ENCODE results near the gene PSMC5. TPM values are rescaled to one million over a fixed set of nuclear protein-coding genes. Genes with fewer than 3 reads are reported as not detected.

The PSMC5 gene
- total RNA-seq, 1 experiment from 2014 or later = 152 TPM

DNA sequence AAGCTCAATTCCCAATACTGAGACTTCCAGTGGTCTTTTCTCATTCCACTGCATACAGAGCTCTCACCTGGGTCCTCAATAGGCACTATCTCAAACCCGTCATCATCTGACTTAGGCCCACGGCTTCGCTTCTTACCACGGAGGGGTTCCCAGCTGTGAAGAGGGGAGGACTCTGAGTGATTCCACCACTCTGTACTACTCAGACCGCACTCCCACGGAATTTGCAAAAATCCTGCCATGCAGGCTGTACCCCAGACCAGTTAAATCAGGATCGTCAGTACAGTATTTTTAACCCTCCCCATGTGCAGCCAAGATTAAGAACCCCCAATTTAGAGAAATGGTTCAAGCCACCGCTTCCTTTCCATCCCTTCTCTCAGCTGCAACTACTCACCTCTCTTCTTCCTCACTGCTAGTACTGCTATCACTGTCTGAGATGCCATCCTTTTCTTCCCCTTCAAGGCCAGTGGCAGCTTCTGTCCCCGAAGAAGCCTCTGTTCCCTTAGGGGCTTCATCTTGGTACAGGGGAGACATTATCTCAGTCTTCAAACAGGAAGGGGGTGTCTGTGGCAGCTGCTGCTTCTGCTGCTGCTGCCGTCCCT, 6.2 kb upstream of the PSMC5 start (continued):
- TF ChIP-seq ZNF425 (CRISPR knock-in tag; conservative IDR thresholded peaks at IDR 0.05) (no peak), NR3C1 (CRISPR knock-in tag; conservative IDR thresholded peaks at IDR 0.05; ENCODE audit: low read depth) (no peak), NFYB (CRISPR knock-in tag; conservative IDR thresholded peaks at IDR 0.05; ENCODE audit: low read depth) (no peak), ZNF138 (CRISPR knock-in tag; conservative IDR thresholded peaks at IDR 0.05) (no peak), SMAD4 (CRISPR knock-in tag; IDR thresholded peaks at IDR 0.05) (no peak), NFATC4 (CRISPR knock-in tag; IDR thresholded peaks at IDR 0.05) (no peak), ZNF317 (CRISPR knock-in tag; IDR thresholded peaks at IDR 0.05; ENCODE audit: borderline replicate concordance, low read depth) (no peak), EMX1 (CRISPR knock-in tag; IDR thresholded peaks at IDR 0.05) (no peak)
- TF ChIP-seq, protein P1, sequence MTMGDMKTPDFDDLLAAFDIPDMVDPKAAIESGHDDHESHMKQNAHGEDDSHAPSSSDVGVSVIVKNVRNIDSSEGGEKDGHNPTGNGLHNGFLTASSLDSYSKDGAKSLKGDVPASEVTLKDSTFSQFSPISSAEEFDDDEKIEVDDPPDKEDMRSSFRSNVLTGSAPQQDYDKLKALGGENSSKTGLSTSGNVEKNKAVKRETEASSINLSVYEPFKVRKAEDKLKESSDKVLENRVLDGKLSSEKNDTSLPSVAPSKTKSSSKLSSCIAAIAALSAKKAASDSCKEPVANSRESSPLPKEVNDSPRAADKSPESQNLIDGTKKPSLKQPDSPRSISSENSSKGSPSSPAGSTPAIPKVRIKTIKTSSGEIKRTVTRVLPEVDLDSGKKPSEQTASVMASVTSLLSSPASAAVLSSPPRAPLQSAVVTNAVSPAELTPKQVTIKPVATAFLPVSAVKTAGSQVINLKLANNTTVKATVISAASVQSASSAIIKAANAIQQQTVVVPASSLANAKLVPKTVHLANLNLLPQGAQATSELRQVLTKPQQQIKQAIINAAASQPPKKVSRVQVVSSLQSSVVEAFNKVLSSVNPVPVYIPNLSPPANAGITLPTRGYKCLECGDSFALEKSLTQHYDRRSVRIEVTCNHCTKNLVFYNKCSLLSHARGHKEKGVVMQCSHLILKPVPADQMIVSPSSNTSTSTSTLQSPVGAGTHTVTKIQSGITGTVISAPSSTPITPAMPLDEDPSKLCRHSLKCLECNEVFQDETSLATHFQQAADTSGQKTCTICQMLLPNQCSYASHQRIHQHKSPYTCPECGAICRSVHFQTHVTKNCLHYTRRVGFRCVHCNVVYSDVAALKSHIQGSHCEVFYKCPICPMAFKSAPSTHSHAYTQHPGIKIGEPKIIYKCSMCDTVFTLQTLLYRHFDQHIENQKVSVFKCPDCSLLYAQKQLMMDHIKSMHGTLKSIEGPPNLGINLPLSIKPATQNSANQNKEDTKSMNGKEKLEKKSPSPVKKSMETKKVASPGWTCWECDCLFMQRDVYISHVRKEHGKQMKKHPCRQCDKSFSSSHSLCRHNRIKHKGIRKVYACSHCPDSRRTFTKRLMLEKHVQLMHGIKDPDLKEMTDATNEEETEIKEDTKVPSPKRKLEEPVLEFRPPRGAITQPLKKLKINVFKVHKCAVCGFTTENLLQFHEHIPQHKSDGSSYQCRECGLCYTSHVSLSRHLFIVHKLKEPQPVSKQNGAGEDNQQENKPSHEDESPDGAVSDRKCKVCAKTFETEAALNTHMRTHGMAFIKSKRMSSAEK (CRISPR knock-in tag; IDR thresholded peaks at IDR 0.05; ENCODE audit: borderline replicate concordance) = no peak

DNA sequence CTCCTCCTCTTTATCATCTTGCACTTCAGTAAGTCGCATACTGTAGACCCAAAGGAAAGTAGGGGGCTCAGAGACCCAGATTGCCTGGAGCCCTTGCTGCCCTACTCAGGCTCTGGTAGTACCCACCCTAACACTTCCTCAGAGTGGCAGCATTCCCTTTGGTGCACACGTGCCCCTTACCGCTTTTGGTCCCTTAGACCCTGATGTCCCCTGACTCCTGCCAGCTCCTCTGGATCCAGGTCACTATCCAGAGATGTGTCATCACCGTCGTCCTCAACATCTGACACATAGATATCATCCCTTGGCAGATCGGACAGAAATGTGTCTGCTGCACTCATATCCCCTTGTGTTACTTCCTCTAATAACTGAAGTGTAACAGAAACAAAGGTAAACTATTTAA, 5.4 kb upstream of the PSMC5 start:
- ChIA-PET POLR2A (no interaction called here), CTCF (interaction anchor here (1.5 kb wide), 1 partner anchor 13 kb away, joined by 4 read pairs; no protein-coding TSS in a partner anchor)
- Mint-ChIP-seq H3K4me3 (no peak overlapping the region), H3K27me3 (ENCODE audit: low read depth) (no peaks in the 10 kb centered on the region; the same call in 1 of the 2 replicates), H3K36me3 (peaks cover 96% of the 10 kb centered on the region), H3K9me3 (no peaks in the 10 kb centered on the region), H3K27ac (no peak overlapping the region), H3K4me1 (peaks cover 11% of the 10 kb centered on the region)
- TF ChIP-seq, protein P2, sequence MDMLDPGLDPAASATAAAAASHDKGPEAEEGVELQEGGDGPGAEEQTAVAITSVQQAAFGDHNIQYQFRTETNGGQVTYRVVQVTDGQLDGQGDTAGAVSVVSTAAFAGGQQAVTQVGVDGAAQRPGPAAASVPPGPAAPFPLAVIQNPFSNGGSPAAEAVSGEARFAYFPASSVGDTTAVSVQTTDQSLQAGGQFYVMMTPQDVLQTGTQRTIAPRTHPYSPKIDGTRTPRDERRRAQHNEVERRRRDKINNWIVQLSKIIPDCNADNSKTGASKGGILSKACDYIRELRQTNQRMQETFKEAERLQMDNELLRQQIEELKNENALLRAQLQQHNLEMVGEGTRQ (CRISPR knock-in tag; IDR thresholded peaks at IDR 0.05) = no peak
- TF ChIP-seq ZNF121 (CRISPR knock-in tag; IDR thresholded peaks at IDR 0.05) (no peak), OVOL2 (CRISPR knock-in tag; IDR thresholded peaks at IDR 0.05; ENCODE audit: borderline replicate concordance) (no peak), SOX15 (CRISPR knock-in tag; IDR thresholded peaks at IDR 0.05) (no peak), RORB (CRISPR knock-in tag; IDR thresholded peaks at IDR 0.05) (no peak), KAT7 (CRISPR knock-in tag; IDR thresholded peaks at IDR 0.05; ENCODE audit: borderline replicate concordance) (no peak)
- DNase-seq (ENCODE audit: low spot score) = no peak
- ATAC-seq = no peak

DNA sequence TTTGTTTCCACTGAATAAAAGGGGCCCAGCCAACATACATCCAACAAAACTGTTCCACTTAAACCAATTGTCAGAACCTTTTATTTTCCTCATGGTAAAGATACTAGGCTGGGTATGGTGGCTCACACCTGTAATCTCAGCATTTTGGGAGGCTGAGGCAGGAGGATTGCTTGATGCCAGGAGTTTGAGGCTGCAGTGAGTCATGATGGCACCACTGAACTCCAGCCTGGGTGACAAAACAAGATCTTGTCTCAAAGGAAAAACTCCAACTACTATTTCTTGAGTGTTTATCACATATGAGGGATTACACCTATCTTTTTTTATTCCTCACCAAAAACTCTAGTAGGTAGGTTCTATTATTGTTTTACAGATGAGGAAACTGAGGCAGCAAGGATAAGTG, 4.7 kb upstream of the PSMC5 start:
- Mint-ChIP-seq H3K36me3 (peaks cover 89% of the 10 kb centered on the region), H3K4me3 (no peak overlapping the region), H3K9me3 (no peaks in the 10 kb centered on the region), H3K27me3 (ENCODE audit: low read depth) (no peaks in the 10 kb centered on the region; the same call in 1 of the 2 replicates), H3K27ac (no peak overlapping the region), H3K4me1 (peaks cover 11% of the 10 kb centered on the region)
- CTCF ChIA-PET = interaction anchor here (1.5 kb wide), 1 partner anchor 12 kb away, joined by 4 read pairs; no protein-coding TSS in a partner anchor
- no peak for DNase-seq (ENCODE audit: low spot score)
- POLR2A ChIA-PET = no interaction called here
- no peak for ATAC-seq
- TF ChIP-seq, protein P3, sequence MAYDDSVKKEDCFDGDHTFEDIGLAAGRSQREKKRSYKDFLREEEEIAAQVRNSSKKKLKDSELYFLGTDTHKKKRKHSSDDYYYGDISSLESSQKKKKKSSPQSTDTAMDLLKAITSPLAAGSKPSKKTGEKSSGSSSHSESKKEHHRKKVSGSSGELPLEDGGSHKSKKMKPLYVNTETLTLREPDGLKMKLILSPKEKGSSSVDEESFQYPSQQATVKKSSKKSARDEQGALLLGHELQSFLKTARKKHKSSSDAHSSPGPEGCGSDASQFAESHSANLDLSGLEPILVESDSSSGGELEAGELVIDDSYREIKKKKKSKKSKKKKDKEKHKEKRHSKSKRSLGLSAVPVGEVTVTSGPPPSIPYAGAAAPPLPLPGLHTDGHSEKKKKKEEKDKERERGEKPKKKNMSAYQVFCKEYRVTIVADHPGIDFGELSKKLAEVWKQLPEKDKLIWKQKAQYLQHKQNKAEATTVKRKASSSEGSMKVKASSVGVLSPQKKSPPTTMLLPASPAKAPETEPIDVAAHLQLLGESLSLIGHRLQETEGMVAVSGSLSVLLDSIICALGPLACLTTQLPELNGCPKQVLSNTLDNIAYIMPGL (CRISPR knock-in tag; IDR thresholded peaks at IDR 0.05) = no peak
- TF ChIP-seq, protein P4, sequence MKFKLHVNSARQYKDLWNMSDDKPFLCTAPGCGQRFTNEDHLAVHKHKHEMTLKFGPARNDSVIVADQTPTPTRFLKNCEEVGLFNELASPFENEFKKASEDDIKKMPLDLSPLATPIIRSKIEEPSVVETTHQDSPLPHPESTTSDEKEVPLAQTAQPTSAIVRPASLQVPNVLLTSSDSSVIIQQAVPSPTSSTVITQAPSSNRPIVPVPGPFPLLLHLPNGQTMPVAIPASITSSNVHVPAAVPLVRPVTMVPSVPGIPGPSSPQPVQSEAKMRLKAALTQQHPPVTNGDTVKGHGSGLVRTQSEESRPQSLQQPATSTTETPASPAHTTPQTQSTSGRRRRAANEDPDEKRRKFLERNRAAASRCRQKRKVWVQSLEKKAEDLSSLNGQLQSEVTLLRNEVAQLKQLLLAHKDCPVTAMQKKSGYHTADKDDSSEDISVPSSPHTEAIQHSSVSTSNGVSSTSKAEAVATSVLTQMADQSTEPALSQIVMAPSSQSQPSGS (CRISPR knock-in tag; IDR thresholded peaks at IDR 0.05; ENCODE audit: borderline replicate concordance, low read depth) = no peak
- TF ChIP-seq ZNF121 (CRISPR knock-in tag; IDR thresholded peaks at IDR 0.05) = no peak
- TF ChIP-seq SP1 (CRISPR knock-in tag; conservative IDR thresholded peaks at IDR 0.05) = no peak
- no peak for TF ChIP-seq AFF4 (CRISPR knock-in tag; IDR thresholded peaks at IDR 0.05; ENCODE audit: borderline replicate concordance)
- TF ChIP-seq NFATC4 (CRISPR knock-in tag; IDR thresholded peaks at IDR 0.05) = no peak

Measured in WTC11 (cell line).